Endothelial cell of umbilical vein (primary cell): ENCODE results near the gene TCP11L2. TPM values are rescaled to one million over a fixed set of nuclear protein-coding genes. Genes with fewer than 3 reads are reported as not detected.

Experiments used
- BruUV-seq: library from RNA; stranded (reverse); fragments of 400-500 nt; replicated peaks from 2 replicates; lab custom pipeline; 2021; lab: Mats Ljungman, UMichigan
- CTCF ChIA-PET: fragments of 300-600, 350-600 bp; sonication (Branson Sonifier 250); formaldehyde crosslinking; loops from one replicate; lab custom pipeline; 2021; ENCODE audit warnings: antibody characterized with exemption, inconsistent platforms; lab: Charles Lee
- POLR2A ChIA-PET: fragments of 300-600, 350-600 bp; sonication (Branson Sonifier 250); formaldehyde crosslinking; loops from one replicate; lab custom pipeline; 2021; ENCODE audit warnings: antibody characterized with exemption, inconsistent platforms; lab: Charles Lee
- DNase-seq: peaks from one replicate; pipeline ENCODE4 v3.0.0-alpha.2; 2011; ENCODE audit warnings: low read depth, low spot score
- FAIRE-seq: peaks from 2 replicates; lab custom pipeline; 2011; peaks lifted over from hg19 to GRCh38; lab: Jason Lieb, UNC
- H2AFZ ChIP-seq: 2 replicates; pipeline ENCODE4 v1.6.0; 2012; ENCODE audit warnings: low read depth, low read length, control low read depth, inconsistent platforms
- H3K27ac ChIP-seq: 2 replicates; pipeline ENCODE4 v1.5.1; 2011; ENCODE audit warnings: low read depth, mild to moderate bottlenecking, control low read depth, low read length, moderate library complexity; ENCODE audit not compliant: insufficient read depth
- H3K27me3 ChIP-seq, 2 experiments: 2 replicates each; pipeline versions ENCODE4 v1.6.0 to v1.6.1; 2011; ENCODE audit warnings: low read length in 2 of 2, mixed read lengths in 1 of 2; ENCODE audit not compliant: control insufficient read depth in 2 of 2, insufficient read depth in 2 of 2
- H3K36me3 ChIP-seq, 2 experiments: 2 replicates in 1 of 2; 3 replicates in 1 of 2; pipeline ENCODE4 v1.5.1; 2011; ENCODE audit warnings: low read length in 2 of 2, mild to moderate bottlenecking in 1 of 2, moderate library complexity in 1 of 2; ENCODE audit not compliant: control insufficient read depth in 2 of 2, insufficient read depth in 2 of 2; ENCODE audit errors: extremely low read depth in 1 of 2
- H3K4me1 ChIP-seq: 3 replicates; pipeline ENCODE4 v1.5.1; 2011; ENCODE audit warnings: mild to moderate bottlenecking, low read length; ENCODE audit not compliant: control insufficient read depth, insufficient read depth; ENCODE audit errors: extremely low read depth
- H3K4me2 ChIP-seq: 2 replicates; pipeline ENCODE4 v1.6.1; 2011; ENCODE audit warnings: low read length, control low read depth, mixed read lengths; ENCODE audit not compliant: insufficient read depth
- H3K4me3 ChIP-seq, 3 experiments: fragments of 200-600 bp in 1 of 3; sonication (generic), shearing (Covaris generic) in 1 of 3; replicated peaks in 1 of 3; 2 replicates each; pipeline ENCODE4 v1.5.1; 2011 to 2016; ENCODE audit warnings: control low read depth in 3 of 3, low read length in 3 of 3, mild to moderate bottlenecking in 2 of 3, inconsistent platforms in 1 of 3, low read depth in 1 of 3, moderate library complexity in 1 of 3; ENCODE audit not compliant: insufficient read depth in 1 of 3
- H3K79me2 ChIP-seq: 2 replicates; pipeline ENCODE4 v1.6.0; 2012; ENCODE audit warnings: low read length, inconsistent platforms; ENCODE audit not compliant: control insufficient read depth, insufficient read depth
- H3K9ac ChIP-seq: replicated peaks from 2 replicates; pipeline ENCODE3; 2011; ENCODE audit warnings: low read length, control low read depth; ENCODE audit not compliant: insufficient read depth; ENCODE audit errors: extremely low read depth
- H3K9me1 ChIP-seq: replicated peaks from 3 replicates; pipeline ENCODE4 v1.6.0; 2011; ENCODE audit warnings: mild to moderate bottlenecking, low read length; ENCODE audit not compliant: control insufficient read depth, insufficient read depth; ENCODE audit errors: extremely low read depth
- H3K9me3 ChIP-seq: replicated peaks from 2 replicates; pipeline ENCODE4 v1.5.1; 2012; ENCODE audit warnings: low read length, inconsistent platforms; ENCODE audit not compliant: control insufficient read depth, insufficient read depth
- H4K20me1 ChIP-seq: replicated peaks from 2 replicates; pipeline ENCODE3; 2011; ENCODE audit warnings: mild to moderate bottlenecking, low read length; ENCODE audit not compliant: control insufficient read depth, insufficient read depth; ENCODE audit errors: extremely low read depth
- EZH2 ChIP-seq: IDR thresholded peaks from 2 replicates; pipeline ENCODE4 v1.6.1; 2012; ENCODE audit warnings: borderline replicate concordance, low read depth, mild to moderate bottlenecking, moderate library complexity, low read length, inconsistent platforms; ENCODE audit not compliant: severe bottlenecking
- FOS ChIP-seq: IDR thresholded peaks from 2 replicates; pipeline ENCODE4 v1.6.1; 2011; ENCODE audit warnings: mild to moderate bottlenecking, low read length, moderate library complexity, borderline replicate concordance; ENCODE audit not compliant: insufficient read depth
- GATA2 ChIP-seq: IDR thresholded peaks from 2 replicates; pipeline ENCODE4 v1.7.0; 2011; ENCODE audit warnings: low read depth, mild to moderate bottlenecking, moderate library complexity, mixed read lengths, low read length; ENCODE audit not compliant: insufficient read length, insufficient read depth
- JUN ChIP-seq: IDR thresholded peaks from 2 replicates; pipeline ENCODE4 v1.6.1; 2011; ENCODE audit warnings: borderline replicate concordance, low read depth; ENCODE audit not compliant: insufficient read length, insufficient read depth
- MYC ChIP-seq: IDR thresholded peaks from one replicate; pipeline ENCODE4 v1.6.1; 2011; ENCODE audit warnings: mild to moderate bottlenecking, low read depth, low read length
- POLR2A ChIP-seq: IDR thresholded peaks from 2 replicates; pipeline ENCODE4 v1.6.1; 2012; ENCODE audit warnings: low read depth, mild to moderate bottlenecking, control low read depth, low read length
- POLR2AphosphoS5 ChIP-seq: IDR thresholded peaks from 2 replicates; pipeline ENCODE4 v1.6.1; 2012; ENCODE audit warnings: low read depth, mild to moderate bottlenecking, control low read depth, low read length, moderate library complexity; ENCODE audit not compliant: insufficient read depth
- dilution Hi-C: fragments of 300-500 bp; cut with MboI; formaldehyde crosslinking; loops from one replicate; pipeline ENCODE4 v1.15.0; 2019; ENCODE audit warnings: low sequenced_read_pairs; ENCODE audit not compliant: extremely low pct_ligation_motif_present
- intact Hi-C: fragments of 100-400 bp; cut with micrococcal nuclease; formaldehyde crosslinking; loops from one replicate; pipeline ENCODE4 v1.10.0; 2022
- polyA plus RNA-seq, 4 experiments: library from polyadenylated mRNA; depleted of rRNA in 3 of 4; stranded (reverse) in 3 of 4; unstranded in 1 of 4; fragments of >200 nt; gene quantifications; 2 replicates each; pipeline versions ENCODE4 v1.2.1 to v1.2.3, GENCODE V29; 2011 to 2012; ENCODE audit warnings: missing spikeins in 1 of 4
- total RNA-seq: library from RNA; stranded (reverse); gene quantifications from 2 replicates; pipeline ENCODE4 v1.2.3, GENCODE V29; 2021
- TF ChIP-seq, protein P1 (sequence below): IDR thresholded peaks from 2 replicates; pipeline ENCODE4 v1.6.1; 2011; ENCODE audit not compliant: insufficient read depth, insufficient read length
- TF ChIP-seq, protein P2 (sequence below), 2 donors: IDR thresholded peaks; 1 replicate in 1 of 2; 2 replicates in 1 of 2; pipeline ENCODE4 v1.5.1; 2011; ENCODE audit warnings: low read length in 2 of 2, mild to moderate bottlenecking in 2 of 2, moderate library complexity in 2 of 2, control low read depth in 1 of 2, inconsistent platforms in 1 of 2, low read depth in 1 of 2; ENCODE audit not compliant: insufficient read depth in 1 of 2; ENCODE audit errors: extremely low read depth in 1 of 2

TCP11L2 gene
- total and polyA plus RNA-seq, 2 donors (not counting 3 experiments of a cell fraction or from before 2014, with no cell fraction given), result 6.0 to 18.7 TPM

DNA sequence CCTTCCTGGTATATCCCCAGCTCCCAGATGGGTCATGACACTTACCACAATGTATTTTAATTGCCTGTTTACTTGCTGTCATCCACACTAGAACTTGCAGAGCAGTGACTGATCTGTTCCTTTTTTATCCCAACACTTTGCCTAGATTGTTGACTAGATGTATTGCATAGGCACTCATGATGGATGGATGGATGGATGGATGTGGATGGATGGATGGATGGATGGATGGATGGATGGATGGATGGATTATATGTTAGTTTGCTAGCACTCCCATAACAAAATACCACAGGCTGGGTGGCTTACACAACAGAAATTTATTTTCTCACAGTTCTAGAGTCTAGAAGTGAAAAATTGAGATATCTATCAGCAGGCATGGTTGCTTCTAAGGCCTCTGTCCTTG is 46.0 kb upstream of the TCP11L2 start:
- Histone ChIP-seq H3K9me1 (no peaks in the 10 kb centered on the region), H3K4me2 (no peak overlapping the region), H4K20me1 (no peaks in the 10 kb centered on the region), H3K79me2 (no peaks in the 10 kb centered on the region), H3K4me3 (no peak overlapping the region), H3K9me3 (no peaks in the 10 kb centered on the region), H3K27ac (no peak overlapping the region), H3K4me1 (no peaks in the 10 kb centered on the region), H3K9ac (no peak overlapping the region), H3K27me3 (no peaks in the 10 kb centered on the region), H3K36me3 (no peaks in the 10 kb centered on the region), H2AFZ (no peak overlapping the region)
- POLR2A ChIA-PET, result no interaction called here
- TF ChIP-seq, protein P1, sequence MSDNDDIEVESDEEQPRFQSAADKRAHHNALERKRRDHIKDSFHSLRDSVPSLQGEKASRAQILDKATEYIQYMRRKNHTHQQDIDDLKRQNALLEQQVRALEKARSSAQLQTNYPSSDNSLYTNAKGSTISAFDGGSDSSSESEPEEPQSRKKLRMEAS, result no peak
- TF ChIP-seq EZH2 (no peak), GATA2 (no peak), FOS (no peak), POLR2AphosphoS5 (no peak), POLR2A (no peak), JUN (no peak), MYC (no peak)
- TF ChIP-seq, protein P2, sequence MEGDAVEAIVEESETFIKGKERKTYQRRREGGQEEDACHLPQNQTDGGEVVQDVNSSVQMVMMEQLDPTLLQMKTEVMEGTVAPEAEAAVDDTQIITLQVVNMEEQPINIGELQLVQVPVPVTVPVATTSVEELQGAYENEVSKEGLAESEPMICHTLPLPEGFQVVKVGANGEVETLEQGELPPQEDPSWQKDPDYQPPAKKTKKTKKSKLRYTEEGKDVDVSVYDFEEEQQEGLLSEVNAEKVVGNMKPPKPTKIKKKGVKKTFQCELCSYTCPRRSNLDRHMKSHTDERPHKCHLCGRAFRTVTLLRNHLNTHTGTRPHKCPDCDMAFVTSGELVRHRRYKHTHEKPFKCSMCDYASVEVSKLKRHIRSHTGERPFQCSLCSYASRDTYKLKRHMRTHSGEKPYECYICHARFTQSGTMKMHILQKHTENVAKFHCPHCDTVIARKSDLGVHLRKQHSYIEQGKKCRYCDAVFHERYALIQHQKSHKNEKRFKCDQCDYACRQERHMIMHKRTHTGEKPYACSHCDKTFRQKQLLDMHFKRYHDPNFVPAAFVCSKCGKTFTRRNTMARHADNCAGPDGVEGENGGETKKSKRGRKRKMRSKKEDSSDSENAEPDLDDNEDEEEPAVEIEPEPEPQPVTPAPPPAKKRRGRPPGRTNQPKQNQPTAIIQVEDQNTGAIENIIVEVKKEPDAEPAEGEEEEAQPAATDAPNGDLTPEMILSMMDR (IDR thresholded peaks at IDR 0.05; ENCODE audit: extremely low read depth in 1 of 2, insufficient read depth in 1 of 2, low read depth in 1 of 2, low read length in 2 of 2), result no peak
- intact Hi-C loops, result no loop called here
- DNase-seq (no peak), FAIRE-seq (no peak)
- no TSS peak for BruUV-seq
- dilution Hi-C loops, result no loop called here
- CTCF ChIA-PET, result no interaction called here
